ENCODE data around the gene CD81. TPM values are rescaled to one million over a fixed set of nuclear protein-coding genes. Genes with fewer than 3 reads are reported as not detected.

The CD81 gene
- total and polyA plus RNA-seq, 9 of the 15 experiments (the other 6 are each of a cell fraction or from before 2014, with no cell fraction given) = 2.4 to 189 (median 61.7) TPM

GRCh38 chr11:2409611-2410468, 32.7 kb downstream of the CD81 start:
- 11% methylated on average over 38 of the region's 42 CpGs for WGBS (ENCODE audit: insufficient coverage, low coverage, missing lambda C conversion rate)
- ATAC-seq (no peak; the same call in 2 of the 3 replicates), FAIRE-seq (no peak), DNase-seq (ENCODE audit: extremely low read depth in 1 of 4, low spot score in 3 of 4) (no peak)
- in situ Hi-C loops (cut with MboI) = no loop called here
- 0 out of 4 replicates have a peak overlapping the region, but pooled peaks of 1 of the 2 experiments have one; percentile 7 for H3K9ac ChIP-seq (ENCODE audit: insufficient read depth in 1 of 2, low read depth in 2 of 2, low read length in 2 of 2)
- no TSS peak for BruUV-seq (replicated peaks)
- H3K4me3 ChIP-seq = no peak overlapping the region
- TF ChIP-seq ZBTB7A (IDR thresholded peaks at IDR 0.05; ENCODE audit: borderline replicate concordance, control insufficient read depth, low read depth, low read length) (peak; percentile 15; the same call in 1 of the 2 replicates), SMARCA4 (IDR thresholded peaks at IDR 0.05) (no peak)
- POLR2A ChIA-PET = interaction anchor here (0.9 to 2.0 kb wide), 3 partner anchors 8 to 22 kb away, joined by 3 to 5 read pairs (median 3); no protein-coding TSS in a partner anchor
- H3K4me1 ChIP-seq (replicated peaks in 1 of 2; ENCODE audit: control insufficient read depth in 2 of 2, insufficient read depth in 2 of 2, low read length in 2 of 2) = peaks cover 0 to 79% of the 10 kb centered on the region in 2 experiments; a peak in 2 of 5 replicates
- no peak overlapping the region for H2AFZ ChIP-seq (ENCODE audit: low read depth, low read length)
- CTCF ChIA-PET (ENCODE audit: low intra/inter-chr PET ratio) = no interaction called here
- intact Hi-C loops (cut with micrococcal nuclease) = no loop called here
- H3K4me2 ChIP-seq (ENCODE audit: insufficient read depth, low read length) = no peak overlapping the region
- H3K9me1 ChIP-seq (ENCODE audit: control insufficient read depth, insufficient read depth, low read length) = no peaks in the 10 kb centered on the region
- no peaks in the 10 kb centered on the region for H3K9me3 ChIP-seq (replicated peaks; ENCODE audit: control insufficient read depth, insufficient read depth, low read depth, low read length)
- H4K20me1 ChIP-seq (replicated peaks; ENCODE audit: control insufficient read depth, insufficient read depth, low read length) = peaks cover 3% of the 10 kb centered on the region; the same call in 1 of the 2 replicates
- H3K79me2 ChIP-seq (ENCODE audit: control insufficient read depth, insufficient read depth, low read length) = no peaks in the 10 kb centered on the region
- H3K27me3 ChIP-seq (ENCODE audit: control insufficient read depth in 2 of 2, insufficient read depth in 2 of 2, low read length in 2 of 2) = peaks cover 23 to 76% of the 10 kb centered on the region in 2 experiments; a peak in 4 of 5 replicates
- no peak overlapping the region for H3K27ac ChIP-seq (ENCODE audit: extremely low read depth, low read depth, low read length)
- no peaks in the 10 kb centered on the region for H3K36me3 ChIP-seq (ENCODE audit: control insufficient read depth, insufficient read depth, low read length)

GRCh38 chr11:2410616-2411015, 33.5 kb downstream of the CD81 start:
- H4K20me1 ChIP-seq (replicated peaks; ENCODE audit: control insufficient read depth, insufficient read depth, low read length) = peaks cover 5% of the 10 kb centered on the region; the same call in 1 of the 2 replicates
- H3K9me3 ChIP-seq (replicated peaks; ENCODE audit: control insufficient read depth, insufficient read depth, low read depth, low read length) = no peaks in the 10 kb centered on the region
- no peak overlapping the region for H3K27ac ChIP-seq (ENCODE audit: extremely low read depth, low read depth, low read length)
- BruUV-seq (replicated peaks) = no TSS peak
- ChIA-PET POLR2A (interaction anchor here (0.9 to 1.0 kb wide), 2 partner anchors 8 to 23 kb away, joined by 3 read pairs; no protein-coding TSS in a partner anchor), CTCF (ENCODE audit: low intra/inter-chr PET ratio) (no interaction called here)
- H2AFZ ChIP-seq (ENCODE audit: low read depth, low read length) = no peak overlapping the region
- in situ Hi-C loops (cut with MboI) = no loop called here
- H3K9ac ChIP-seq (ENCODE audit: insufficient read depth in 1 of 2, low read depth in 2 of 2, low read length in 2 of 2) = no peak overlapping the region; a peak in 1 of 4 replicates
- no peak for DNase-seq (ENCODE audit: extremely low read depth in 1 of 4, low spot score in 3 of 4)
- WGBS (ENCODE audit: insufficient coverage, low coverage, missing lambda C conversion rate) = 8% methylated on average over 5 of the region's 9 CpGs
- H3K4me1 ChIP-seq (replicated peaks in 1 of 2; ENCODE audit: control insufficient read depth in 2 of 2, insufficient read depth in 2 of 2, low read length in 2 of 2) = peaks cover 0 to 79% of the 10 kb centered on the region in 2 experiments; a peak in 2 of 5 replicates
- intact Hi-C loops (cut with micrococcal nuclease) = no loop called here
- no peak overlapping the region for H3K4me3 ChIP-seq
- TF ChIP-seq ZNF445 (CRISPR knock-in tag; IDR thresholded peaks at IDR 0.05; ENCODE audit: low read depth) = no peak
- TF ChIP-seq KLF13 (tag; IDR thresholded peaks at IDR 0.05; ENCODE audit: borderline replicate concordance, low read depth) = no peak
- no peak for TF ChIP-seq CGGBP1 (CRISPR knock-in tag; IDR thresholded peaks at IDR 0.05)
- H3K4me2 ChIP-seq (ENCODE audit: insufficient read depth, low read length) = no peak overlapping the region
- H3K9me1 ChIP-seq (ENCODE audit: control insufficient read depth, insufficient read depth, low read length) = no peaks in the 10 kb centered on the region
- no peak for FAIRE-seq
- no peaks in the 10 kb centered on the region for H3K36me3 ChIP-seq (ENCODE audit: control insufficient read depth, insufficient read depth, low read length)
- no peak for ATAC-seq
- H3K27me3 ChIP-seq (ENCODE audit: control insufficient read depth in 2 of 2, insufficient read depth in 2 of 2, low read length in 2 of 2) = peaks cover 24 to 84% of the 10 kb centered on the region in 2 experiments; a peak in 4 of 5 replicates
- H3K79me2 ChIP-seq (ENCODE audit: control insufficient read depth, insufficient read depth, low read length) = no peaks in the 10 kb centered on the region
